Measurements from ENCODE around the gene C11orf42.

- TF ChIP-seq CTCF (IDR thresholded peaks at IDR 0.05; ENCODE audit: insufficient read depth, low read length, poor library complexity, severe bottlenecking) (no peak), EZH2phosphoT487 (conservative IDR thresholded peaks at IDR 0.05; ENCODE audit: low read length) (no peak)
Observed at GRCh38 chr11:6258141-6258540, 52.8 kb downstream of the C11orf42 start.

Measured in SU-DHL-6 (cell line).